ENCODE results near the gene SLIT3. TPM values are rescaled to one million over a fixed set of nuclear protein-coding genes. Genes with fewer than 3 reads are reported as not detected.

The SLIT3 gene
- total RNA-seq, 3 donors from 2014 or later (not counting 1 experiment from before 2014, with no cell fraction given) = 0.34 to 0.80 TPM; not detected in 1

- Mint-ChIP-seq H3K9me3 (no peaks in the 10 kb centered on the region), H3K27me3 (ENCODE audit: low read depth in 2 of 2) (peaks cover 8 to 10% of the 10 kb centered on the region in 2 donors), H3K4me3 (no peak overlapping the region), H3K36me3 (no peaks in the 10 kb centered on the region), H3K4me1 (no peaks in the 10 kb centered on the region), H3K27ac (no peak overlapping the region)
- DNase-seq (no peak), ATAC-seq (no peak)
- 88% methylated on average over 11 of the region's 11 CpGs for WGBS (ENCODE audit: insufficient coverage)
- intact Hi-C loops (cut with micrococcal nuclease) = no loop called here
- no peak overlapping the region for H3K4me3 ChIP-seq (ENCODE audit: low read length)
- no peaks in the 10 kb centered on the region for H3K4me1 ChIP-seq (ENCODE audit: control insufficient read depth, insufficient read depth, low read length)
- H3K27ac ChIP-seq (ENCODE audit: low read length) = no peak overlapping the region
- H3K27me3 ChIP-seq (ENCODE audit: control insufficient read depth, insufficient read depth, low read length) = no peaks in the 10 kb centered on the region
- H3K9me3 ChIP-seq (ENCODE audit: control insufficient read depth, insufficient read depth, low read length) = no peaks in the 10 kb centered on the region
- H3K36me3 ChIP-seq (ENCODE audit: control insufficient read depth, insufficient read depth, low read length) = no peaks in the 10 kb centered on the region
- TF ChIP-seq, protein P1, sequence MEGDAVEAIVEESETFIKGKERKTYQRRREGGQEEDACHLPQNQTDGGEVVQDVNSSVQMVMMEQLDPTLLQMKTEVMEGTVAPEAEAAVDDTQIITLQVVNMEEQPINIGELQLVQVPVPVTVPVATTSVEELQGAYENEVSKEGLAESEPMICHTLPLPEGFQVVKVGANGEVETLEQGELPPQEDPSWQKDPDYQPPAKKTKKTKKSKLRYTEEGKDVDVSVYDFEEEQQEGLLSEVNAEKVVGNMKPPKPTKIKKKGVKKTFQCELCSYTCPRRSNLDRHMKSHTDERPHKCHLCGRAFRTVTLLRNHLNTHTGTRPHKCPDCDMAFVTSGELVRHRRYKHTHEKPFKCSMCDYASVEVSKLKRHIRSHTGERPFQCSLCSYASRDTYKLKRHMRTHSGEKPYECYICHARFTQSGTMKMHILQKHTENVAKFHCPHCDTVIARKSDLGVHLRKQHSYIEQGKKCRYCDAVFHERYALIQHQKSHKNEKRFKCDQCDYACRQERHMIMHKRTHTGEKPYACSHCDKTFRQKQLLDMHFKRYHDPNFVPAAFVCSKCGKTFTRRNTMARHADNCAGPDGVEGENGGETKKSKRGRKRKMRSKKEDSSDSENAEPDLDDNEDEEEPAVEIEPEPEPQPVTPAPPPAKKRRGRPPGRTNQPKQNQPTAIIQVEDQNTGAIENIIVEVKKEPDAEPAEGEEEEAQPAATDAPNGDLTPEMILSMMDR (IDR thresholded peaks at IDR 0.05) = no peak
These were observed 547.2 kb downstream of the SLIT3 start for GRCh38 chr5:168753691-168754254.

GRCh38 chr5:168752416-168753190, 548.3 kb downstream of the SLIT3 start:
- Mint-ChIP-seq H3K9me3 (no peaks in the 10 kb centered on the region), H3K27me3 (ENCODE audit: low read depth in 2 of 2) (peaks cover 8 to 12% of the 10 kb centered on the region in 2 donors), H3K4me1 (peaks cover 2 to 11% of the 10 kb centered on the region in 2 donors), H3K36me3 (no peaks in the 10 kb centered on the region), H3K27ac (no peak overlapping the region), H3K4me3 (no peak overlapping the region)
- Histone ChIP-seq H3K36me3 (ENCODE audit: control insufficient read depth, insufficient read depth, low read length) (no peaks in the 10 kb centered on the region), H3K9me3 (ENCODE audit: control insufficient read depth, insufficient read depth, low read length) (no peaks in the 10 kb centered on the region), H3K4me1 (ENCODE audit: control insufficient read depth, insufficient read depth, low read length) (no peaks in the 10 kb centered on the region), H3K4me3 (ENCODE audit: low read length) (no peak overlapping the region), H3K27ac (ENCODE audit: low read length) (no peak overlapping the region), H3K27me3 (ENCODE audit: control insufficient read depth, insufficient read depth, low read length) (no peaks in the 10 kb centered on the region)
- DNase-seq (no peak), ATAC-seq (no peak)
- TF ChIP-seq, protein P1 (IDR thresholded peaks at IDR 0.05) = no peak
- intact Hi-C loops (cut with micrococcal nuclease) = no loop called here
- 80% methylated on average over 16 of the region's 18 CpGs for WGBS (ENCODE audit: insufficient coverage)

DNA sequence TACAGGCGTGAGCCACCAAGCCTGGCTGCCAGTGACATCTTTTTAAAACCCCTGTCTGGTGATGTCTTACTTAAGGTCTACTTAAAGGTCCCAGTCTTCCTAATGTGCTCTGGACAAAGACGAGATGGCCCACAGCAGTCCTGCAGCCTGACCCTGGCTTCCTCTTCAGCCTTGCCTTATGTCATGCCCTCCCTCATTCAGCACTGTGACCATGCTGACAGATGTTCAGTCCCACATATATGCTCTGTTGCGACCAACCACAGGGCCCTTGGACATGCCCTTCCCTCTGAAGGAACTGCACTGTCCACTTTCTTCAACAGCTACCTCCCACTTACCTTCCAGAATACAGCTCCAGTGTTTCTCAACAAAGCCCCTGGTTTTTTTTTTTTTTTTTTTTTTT, 548.9 kb downstream of the SLIT3 start:
- Histone ChIP-seq H3K27me3 (ENCODE audit: control insufficient read depth, insufficient read depth, low read length) (no peaks in the 10 kb centered on the region), H3K4me3 (ENCODE audit: low read length) (no peak overlapping the region), H3K27ac (ENCODE audit: low read length) (no peak overlapping the region), H3K9me3 (ENCODE audit: control insufficient read depth, insufficient read depth, low read length) (peaks cover 2% of the 10 kb centered on the region), H3K36me3 (ENCODE audit: control insufficient read depth, insufficient read depth, low read length) (no peaks in the 10 kb centered on the region), H3K4me1 (ENCODE audit: control insufficient read depth, insufficient read depth, low read length) (no peaks in the 10 kb centered on the region)
- intact Hi-C loops (cut with micrococcal nuclease) = no loop called here
- H3K36me3 Mint-ChIP-seq = no peaks in the 10 kb centered on the region
- H3K27ac Mint-ChIP-seq = no peak overlapping the region
- H3K27me3 Mint-ChIP-seq (ENCODE audit: low read depth in 2 of 2) = peaks cover 8 to 12% of the 10 kb centered on the region in 2 donors
- H3K4me1 Mint-ChIP-seq = peaks cover 8 to 17% of the 10 kb centered on the region in 2 donors
- DNase-seq (no peak), ATAC-seq (no peak)
- peaks cover 0 to 2% of the 10 kb centered on the region in 2 donors for H3K9me3 Mint-ChIP-seq
- no peak overlapping the region for H3K4me3 Mint-ChIP-seq
- 84% methylated on average over 3 of the region's 3 CpGs for WGBS (ENCODE audit: insufficient coverage)
- TF ChIP-seq, protein P1 (IDR thresholded peaks at IDR 0.05) = no peak

Data from natural killer cell (primary cell).